GM21528 (cell line): ENCODE measurements around the gene SEZ6.

Experiments
- ATAC-seq: cut with Tn5 transposase; IDR thresholded peaks from one replicate; pipeline ENCODE4 v1.9.1; 2021; ENCODE audit warnings: mild to moderate bottlenecking, moderate library complexity; ENCODE audit not compliant: unreplicated experiment, low FRiP score

The SEZ6 gene

DNA sequence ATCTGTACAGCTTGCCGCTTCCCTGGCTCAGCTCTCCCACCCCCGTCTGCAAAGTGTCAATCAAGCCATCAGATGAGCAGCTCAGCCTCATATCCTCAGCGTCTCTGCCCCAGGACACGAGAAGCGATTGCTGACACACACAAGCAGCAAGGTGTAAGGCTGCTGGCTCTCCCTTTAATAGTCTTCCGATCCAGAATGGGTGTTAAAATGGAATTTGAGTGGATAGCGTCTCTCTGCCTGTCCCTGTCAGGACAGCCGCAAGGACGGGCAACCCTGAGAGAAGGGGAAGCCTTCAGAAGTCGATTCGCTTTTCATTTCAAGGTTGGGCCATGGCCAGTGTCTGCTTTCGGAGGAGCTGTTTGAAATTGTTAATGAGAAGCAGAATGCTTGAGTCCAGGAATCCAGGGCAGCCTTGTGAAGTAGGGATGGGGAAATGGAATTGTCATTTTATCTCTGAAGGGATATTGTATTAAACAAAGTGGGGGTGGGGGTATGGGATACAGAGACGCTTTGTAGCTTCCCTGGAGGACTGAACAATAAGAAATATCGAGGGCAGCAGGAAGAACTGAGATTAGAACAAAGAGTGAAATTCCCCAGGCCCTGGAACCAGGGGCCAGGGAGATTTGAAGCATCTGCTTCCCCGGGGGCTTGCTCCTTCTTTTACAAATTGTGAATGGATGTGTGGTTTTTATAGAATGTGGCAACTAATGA lies 32.4 kb upstream of the SEZ6 start:
- no peak for ATAC-seq

DNA sequence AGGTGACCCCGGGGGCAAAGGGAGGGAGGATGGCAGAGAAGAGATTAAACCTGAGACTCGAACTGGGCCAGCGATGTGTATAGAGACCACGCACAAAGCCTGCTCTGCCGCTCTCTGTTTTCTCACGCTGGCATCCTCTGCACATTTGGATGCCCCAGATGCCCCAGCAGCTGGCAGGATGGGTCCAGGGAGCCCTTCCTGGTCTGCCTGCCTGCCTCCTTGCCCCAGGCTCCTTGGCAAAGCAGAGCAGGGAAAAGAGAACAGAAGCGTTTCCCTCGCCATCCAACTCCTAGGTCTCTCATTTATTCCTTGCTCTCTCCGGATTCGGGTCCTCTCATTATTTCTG lies 31.9 kb upstream of the SEZ6 start:
- ATAC-seq = no peak

DNA sequence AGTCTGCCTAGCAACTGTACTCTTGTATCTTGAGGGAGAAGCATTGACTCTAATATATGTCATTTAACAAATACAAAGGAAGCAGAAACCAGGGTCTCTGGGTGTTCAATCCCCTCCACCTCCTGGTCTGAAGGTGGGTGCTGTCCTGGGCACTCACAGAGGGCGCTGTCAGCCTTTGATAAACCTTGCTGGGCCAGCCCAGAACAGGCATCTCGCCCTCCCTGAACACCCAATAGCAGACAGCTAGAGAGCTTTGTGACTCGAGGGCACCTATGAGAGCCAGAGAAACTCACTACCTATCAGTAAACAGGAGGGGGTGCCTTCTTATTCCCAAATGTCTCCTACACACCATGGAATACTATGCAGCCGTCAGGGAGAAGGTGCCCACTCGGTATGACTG lies 30.8 kb upstream of the SEZ6 start:
- no peak for ATAC-seq

DNA sequence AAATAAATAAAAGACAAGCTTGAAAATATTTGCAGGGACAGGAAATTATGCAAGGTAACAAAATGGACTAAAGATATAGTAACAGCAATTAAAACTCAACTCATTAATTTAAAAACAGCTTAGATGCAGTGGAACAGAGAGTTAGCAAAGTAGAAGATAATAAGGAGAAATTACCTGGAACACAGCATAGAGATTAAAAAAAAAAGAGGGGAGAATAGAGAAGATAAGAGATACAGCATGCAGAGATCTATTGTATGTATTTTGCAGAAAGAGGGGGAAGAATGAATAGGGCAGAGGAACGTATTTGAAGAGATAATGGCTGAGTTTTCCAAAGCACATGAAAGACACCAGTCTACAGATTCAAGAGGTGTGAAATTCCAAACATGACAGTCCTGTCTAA lies 28.7 kb upstream of the SEZ6 start:
- ATAC-seq = no peak

DNA sequence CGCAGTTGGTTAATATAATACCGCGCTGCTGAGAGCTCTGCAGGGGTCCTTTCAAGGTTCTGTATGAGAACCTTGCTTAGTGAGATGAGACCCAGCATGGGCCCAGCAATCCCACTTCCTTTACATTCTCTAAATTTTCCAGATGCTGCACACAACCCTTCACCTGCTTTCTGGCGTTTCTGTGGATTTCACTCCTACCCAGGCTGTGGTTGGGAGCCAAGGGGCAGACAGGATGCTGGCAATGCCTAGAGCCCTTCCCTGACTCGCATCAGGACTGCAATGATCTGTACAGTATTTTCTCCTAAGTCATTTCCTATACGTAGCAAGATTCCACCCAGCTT lies 27.0 kb upstream of the SEZ6 start:
- no peak for ATAC-seq

DNA sequence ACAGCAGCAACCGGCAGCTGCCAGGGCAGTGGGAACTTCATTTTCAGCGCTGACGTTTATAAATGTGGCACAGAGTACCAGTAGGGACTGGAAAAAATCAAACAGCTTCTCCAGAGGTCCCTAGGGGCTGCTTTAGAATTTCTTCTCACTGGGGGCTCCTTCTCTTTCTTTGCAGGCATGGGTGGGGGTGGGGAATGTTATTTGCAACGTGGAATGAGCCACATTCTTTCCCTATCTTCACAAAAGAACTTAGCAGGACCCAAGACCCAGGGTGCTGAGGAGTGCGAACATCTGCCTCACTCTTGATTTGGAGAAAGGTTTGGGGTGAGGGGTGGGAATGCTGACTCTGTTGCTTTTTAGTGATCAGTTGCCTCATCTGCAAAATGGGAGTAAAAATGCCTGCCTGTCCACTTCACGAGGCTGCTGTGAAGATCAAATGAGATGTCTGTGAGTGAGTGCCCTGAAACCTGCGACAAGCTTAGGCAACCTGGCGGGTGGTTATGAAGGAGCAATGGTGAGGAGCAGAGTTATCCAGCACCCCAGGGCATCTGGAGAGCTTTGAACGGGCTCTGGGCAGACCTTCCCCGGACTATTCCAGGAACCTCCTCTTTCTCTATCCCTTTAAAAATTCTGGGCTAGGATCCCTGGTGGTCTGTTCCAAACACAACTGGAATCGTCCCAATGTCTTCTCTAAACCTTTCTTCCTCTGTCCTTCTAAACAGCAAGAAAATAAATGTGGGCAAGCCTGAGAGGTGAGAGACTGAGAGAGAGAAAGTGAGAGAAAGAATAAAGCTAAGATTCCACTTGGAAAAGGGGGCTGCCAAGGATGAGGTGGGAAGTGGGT lies 26.4 kb upstream of the SEZ6 start:
- ATAC-seq = no peak

DNA sequence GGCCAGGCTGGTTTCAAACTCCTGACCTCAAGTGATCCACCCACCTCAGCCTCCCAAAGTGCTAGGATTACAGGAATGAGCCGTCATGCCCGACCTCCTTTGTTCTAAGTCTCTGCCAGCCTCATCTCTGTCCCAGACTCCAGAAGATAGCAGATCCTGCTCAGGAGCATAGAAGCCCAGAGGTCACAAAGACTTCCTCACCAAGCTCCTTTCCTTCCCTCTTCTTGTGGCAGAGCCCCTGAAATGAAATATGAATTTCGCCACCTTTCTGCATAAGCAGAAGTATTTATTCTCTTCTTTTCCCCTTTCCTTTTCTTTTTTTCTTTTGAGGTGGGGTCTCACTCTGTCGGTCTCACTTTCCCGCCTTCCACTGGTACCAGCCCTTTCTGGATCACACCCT lies 25.7 kb upstream of the SEZ6 start:
- ATAC-seq = no peak

DNA sequence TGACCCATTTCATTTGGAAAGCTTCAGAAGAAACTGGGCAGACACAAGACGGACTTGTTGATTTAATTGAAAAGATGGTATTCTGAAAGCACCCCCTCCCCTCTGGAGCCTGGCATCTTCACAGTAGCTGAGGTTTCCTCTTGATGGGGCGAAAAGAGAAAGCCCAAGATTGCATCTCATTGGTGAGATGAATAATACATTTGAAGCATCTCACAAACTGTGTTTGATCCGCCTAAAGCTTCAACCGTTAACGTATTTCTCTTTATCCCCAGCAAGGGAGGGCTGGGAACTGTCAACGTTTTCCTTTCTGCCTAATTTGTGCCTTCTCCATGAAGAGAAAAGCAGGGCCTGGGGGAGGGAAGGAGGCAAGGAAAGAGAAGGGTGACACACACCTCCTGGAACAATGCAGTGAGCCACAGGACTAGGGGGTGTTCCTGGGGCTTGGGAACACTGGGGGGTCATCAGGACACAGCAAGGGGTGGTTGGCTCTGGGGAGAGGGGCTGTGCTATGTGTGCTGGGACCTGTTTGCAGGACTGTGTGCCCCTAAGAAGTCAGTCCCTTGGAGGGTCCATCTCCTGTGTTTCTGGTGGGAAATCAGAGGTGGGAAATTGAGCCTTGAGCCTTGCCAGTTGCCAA lies 18.6 kb upstream of the SEZ6 start:
- no peak for ATAC-seq

DNA sequence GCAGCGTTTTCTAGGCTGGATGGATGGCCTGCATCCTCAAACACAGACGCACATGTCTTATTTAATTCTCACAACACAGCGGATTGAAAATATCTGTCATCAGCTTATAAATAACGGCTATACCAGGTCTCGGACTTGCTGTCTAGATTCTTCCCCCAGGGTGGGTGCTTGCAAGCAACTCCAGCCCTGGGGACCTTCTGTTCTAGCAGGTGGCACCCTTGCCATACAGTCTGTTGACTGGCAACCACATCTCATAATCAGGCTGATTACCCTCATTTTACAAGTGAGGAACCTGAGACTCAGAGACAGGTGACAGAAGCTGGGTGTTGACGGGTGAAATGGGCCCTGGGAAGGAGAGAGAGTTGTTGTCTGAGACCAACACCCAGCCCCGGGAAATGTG lies 16.2 kb upstream of the SEZ6 start:
- ATAC-seq = no peak

DNA sequence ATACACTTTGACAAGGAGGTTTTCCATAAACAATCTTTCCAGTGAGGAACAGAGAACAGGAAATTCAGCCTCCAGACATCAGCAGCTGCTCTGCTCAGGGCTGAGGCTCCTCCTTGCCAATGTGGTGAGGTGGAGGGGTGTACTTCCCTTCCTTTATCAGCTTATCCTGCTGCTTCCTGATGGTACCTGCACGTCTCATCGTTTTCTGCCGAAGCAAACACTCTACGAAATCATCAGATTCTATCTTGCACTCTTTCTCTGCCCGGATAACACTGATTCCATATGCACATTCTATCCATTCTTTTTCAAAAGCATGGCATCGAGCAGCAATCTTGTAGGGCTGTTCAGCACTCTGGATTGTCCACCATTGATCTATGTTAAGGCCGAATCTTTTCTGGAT lies 15.4 kb upstream of the SEZ6 start:
- ATAC-seq = no peak

DNA sequence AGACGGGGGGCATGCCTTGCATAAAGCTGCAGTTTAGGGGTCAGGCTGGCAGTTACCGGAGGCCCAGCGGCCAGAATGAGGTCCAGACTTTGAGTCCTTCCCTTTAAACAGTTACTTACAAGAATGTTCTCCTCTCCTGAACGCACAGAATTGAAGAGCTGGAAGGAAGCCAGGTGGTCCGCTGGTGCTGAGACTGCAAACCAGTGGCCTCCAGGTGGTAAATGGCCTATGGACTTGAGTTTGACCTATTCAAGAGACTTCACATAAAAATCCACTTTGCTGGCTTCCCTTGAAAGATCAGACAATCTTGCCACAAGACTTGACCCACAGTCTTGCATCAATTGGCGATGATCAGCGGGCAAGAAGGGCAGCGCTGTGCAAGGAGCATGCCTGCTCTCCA lies 14.7 kb upstream of the SEZ6 start:
- ATAC-seq = no peak

DNA sequence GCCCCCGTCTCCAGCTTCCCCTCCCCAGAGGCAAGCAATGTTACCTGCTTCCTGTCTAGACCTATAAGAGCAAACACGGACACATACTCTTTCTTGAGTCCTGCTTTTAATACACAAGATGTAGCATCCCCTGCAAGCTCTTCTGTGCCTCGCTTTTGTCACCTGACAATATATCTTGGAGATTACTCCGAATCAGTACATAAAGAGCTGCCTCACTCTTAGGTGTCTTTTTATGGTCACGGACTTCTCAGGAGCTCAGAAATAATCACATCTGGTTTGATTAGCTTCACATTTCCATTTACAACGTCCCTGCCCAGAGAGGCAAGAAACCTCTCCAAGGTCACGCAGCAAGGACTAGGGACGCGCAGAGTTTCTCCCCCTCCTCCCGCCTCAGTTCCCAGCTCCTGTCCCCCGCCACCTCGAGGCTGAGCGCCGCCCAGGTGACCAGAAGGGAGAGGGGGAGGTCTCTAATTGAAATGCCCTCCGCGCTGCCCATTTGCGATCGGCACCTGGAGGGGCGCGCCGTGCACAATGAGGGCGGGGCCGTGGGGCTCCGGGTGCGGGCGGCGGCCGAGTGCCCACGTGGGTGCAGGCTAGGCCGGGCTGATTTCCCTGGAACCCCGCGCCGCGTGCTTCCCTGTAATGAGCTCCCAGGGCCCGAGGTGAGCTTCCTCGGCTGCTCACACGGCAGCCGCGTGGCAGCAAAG lies 13.8 kb upstream of the SEZ6 start:
- no peak for ATAC-seq

DNA sequence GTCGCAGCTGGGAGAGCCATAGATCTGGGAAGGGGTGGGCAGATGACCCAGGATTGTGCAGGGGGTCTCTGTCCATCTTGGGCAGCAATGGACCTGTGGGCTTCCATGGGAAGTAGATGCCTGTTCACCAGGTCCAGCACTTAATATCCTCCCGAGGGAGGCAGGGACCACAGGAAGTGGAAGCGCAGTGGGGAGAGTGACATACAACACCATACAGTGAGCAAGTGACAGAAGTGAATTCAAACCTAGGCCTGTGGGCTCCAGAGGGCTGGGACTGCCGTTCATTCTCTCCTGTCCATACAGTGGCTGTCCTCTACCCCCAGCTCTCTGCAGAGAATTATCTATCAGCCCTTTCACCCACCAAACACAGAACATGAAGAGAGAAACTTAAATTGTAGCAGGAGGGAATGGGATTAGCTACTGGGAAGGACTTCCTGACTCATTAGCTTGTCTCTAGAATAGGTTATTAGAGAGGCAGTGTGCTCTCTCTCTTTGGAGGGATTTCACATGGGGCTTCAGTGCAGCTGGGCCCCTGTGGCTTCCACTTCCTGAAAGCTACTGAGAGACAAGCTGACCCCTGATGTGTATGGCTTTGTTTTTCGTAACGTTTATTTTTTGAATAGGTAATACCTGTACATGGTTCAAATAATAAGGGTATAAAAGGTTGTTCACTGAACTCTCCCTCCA lies 13.1 kb upstream of the SEZ6 start:
- ATAC-seq = no peak

DNA sequence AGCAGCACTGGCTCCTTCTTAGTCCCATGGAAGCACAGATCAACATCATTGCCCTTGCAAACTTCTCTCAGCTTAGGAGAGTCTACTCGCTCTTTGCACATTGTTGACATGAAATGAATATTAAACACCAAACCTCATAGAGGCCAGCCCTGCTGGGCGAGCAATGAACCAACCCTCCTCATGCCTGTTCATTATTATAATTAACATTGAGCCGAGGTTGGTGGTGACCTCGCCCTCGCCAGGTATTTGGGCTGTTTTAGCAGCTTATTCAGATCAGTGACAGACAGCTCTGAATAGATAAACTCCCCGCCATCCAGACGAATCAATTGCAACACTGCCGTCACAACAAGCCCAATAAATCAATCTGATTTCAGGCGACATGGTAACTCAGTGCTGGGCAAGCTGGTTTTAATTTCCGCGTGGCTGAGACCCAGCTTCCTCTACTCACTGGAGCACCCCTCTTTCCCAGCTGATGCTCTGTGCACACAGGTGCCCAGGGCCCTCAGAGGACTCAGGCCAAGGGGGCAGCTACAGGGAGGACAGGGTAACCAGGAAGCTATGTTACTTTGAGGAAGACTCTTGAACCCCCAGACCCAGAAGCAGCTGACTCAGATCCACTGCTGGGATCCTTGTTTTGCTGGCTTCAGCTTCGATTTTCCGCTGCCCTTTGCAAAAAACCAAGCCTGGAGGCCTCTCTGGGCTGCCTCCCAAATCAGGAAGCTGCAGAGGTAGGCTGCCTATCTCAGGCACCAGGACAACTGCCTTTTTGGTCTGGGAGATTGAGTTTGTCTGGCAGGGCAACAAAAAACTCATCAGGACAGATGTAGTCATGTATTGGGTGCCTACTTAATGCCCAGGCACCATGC lies 10.7 kb upstream of the SEZ6 start:
- no peak for ATAC-seq

DNA sequence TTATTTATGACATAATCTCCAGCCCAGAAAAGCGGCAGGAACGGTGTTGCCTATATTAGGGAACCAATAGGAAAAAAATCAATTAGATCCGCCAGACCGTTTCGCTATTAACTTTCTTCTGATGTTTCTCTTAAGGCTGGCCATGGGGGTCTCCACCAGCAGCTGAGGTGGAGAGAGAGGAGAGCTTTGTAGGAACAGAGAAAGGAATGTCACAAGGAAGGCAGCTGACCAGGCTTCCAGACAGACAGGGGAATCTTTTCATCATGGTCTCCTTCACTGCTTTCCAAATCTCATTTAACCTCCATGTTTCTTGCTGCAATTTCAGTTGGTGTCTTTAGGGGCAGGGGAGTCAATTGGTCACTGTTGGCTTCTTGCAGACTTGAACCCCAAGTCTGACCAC lies 8.9 kb upstream of the SEZ6 start:
- ATAC-seq = no peak

DNA sequence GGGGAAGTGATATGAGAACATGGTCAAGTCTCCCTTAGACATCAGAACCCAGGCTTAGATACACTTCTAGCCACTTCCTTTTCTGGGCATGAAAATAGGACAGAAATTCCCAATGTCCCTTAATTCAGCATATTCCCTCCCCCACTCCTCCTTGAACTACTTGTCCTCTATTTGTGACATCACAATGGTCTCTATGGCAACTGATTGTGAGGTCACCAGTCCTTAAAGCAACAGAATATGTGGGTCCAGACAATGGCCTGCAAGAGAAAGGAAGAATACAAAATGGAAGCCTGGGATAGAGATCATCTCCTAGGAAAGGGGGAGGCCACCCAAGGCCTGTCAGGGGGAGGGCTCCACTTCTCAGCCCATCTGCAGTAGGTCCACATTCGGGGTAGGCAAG lies 6.7 kb upstream of the SEZ6 start:
- ATAC-seq = no peak

DNA sequence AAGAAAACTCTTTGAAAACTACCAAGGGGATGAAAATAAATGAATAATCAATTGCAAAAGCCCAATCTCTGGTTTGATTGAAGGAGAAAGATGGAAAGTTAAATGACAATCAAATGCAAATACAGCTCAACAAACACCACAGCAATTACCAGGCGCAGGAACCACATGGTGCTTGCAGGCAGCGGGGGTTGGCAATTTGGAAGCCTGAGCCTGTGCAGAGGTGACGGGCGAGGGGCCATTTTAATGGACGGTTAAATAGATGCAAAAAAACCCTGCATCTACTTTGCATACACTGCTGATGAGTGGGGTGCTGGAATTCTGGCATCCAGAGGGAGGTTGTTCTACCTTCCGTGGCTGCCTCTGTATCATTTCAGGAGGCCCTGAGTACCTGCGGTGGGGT lies 4.8 kb upstream of the SEZ6 start:
- no peak for ATAC-seq

DNA sequence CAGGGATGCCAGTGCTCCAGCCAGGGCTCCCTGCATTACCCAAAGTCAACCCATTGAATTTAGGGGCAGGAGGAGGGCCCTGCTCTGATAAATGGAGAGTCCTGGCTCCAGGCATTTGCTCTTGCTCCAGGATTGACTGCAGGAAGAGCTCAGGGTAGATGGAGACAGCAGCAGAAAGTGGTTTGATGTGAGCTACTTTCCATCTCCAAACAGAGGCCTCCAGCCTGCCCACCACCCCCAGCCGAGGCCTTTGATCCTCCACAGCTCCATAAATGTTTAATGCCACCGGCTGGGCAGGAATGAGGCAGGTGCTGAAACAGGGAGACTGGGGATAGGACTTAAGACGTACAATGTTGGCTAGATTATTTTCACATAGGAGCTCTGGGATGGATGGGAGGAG lies 4.3 kb upstream of the SEZ6 start:
- ATAC-seq = no peak

DNA sequence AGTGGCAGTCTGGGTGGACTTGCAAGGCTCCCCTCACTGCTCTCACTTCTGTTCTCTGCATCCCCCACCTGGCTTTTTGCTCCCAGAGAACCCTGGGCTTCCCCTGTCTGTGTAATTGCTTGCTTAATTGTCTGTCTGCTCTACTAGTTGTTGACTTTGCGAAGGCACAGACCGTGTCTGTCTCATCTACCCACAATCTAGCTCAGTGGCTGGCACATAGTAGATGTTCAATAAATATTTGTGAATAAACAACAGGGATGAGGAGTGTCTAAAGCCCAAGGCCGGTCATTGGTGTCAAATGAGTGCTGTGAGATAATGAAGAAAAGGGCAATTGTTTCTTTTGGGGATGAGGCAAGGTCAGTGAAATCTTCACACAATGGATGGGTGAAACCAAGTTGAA lies 2.8 kb upstream of the SEZ6 start:
- no peak for ATAC-seq
